ENCODE results near the gene EPB41L4B.
A peak's percentile ranks its signal among the peaks of the same experiment; 100 is the strongest.

Gene EPB41L4B

GRCh38 chr9:109267555-109267954, 53.3 kb downstream of the EPB41L4B start:
- DNase-seq: no peak

GRCh38 chr9:109264877-109265587, 55.8 kb downstream of the EPB41L4B start:
- DNase-seq: peak; percentile 42

GRCh38 chr9:109263358-109263757, 57.5 kb downstream of the EPB41L4B start:
- no peak for DNase-seq

- DNase-seq: peak; percentile 59
These were observed 62.2 kb downstream of the EPB41L4B start for GRCh38 chr9:109258481-109259302.

- DNase-seq: no peak
These were observed 64.5 kb downstream of the EPB41L4B start for GRCh38 chr9:109256336-109256735.

- no peak for DNase-seq
These were observed 65.5 kb downstream of the EPB41L4B start for GRCh38 chr9:109255394-109255793.

- DNase-seq: no peak
These were observed 66.5 kb downstream of the EPB41L4B start for GRCh38 chr9:109254317-109254716.

GRCh38 chr9:109253637-109254284, 67.1 kb downstream of the EPB41L4B start:
- no peak for DNase-seq

- no peak for DNase-seq
These were observed 67.6 kb downstream of the EPB41L4B start for GRCh38 chr9:109253241-109253636.

- DNase-seq: no peak
These were observed 68.6 kb downstream of the EPB41L4B start for GRCh38 chr9:109252291-109252690.

GRCh38 chr9:109251776-109252106, 69.1 kb downstream of the EPB41L4B start:
- DNase-seq: no peak

GRCh38 chr9:109251080-109251775, 69.6 kb downstream of the EPB41L4B start:
- peak; percentile 96 for DNase-seq

- DNase-seq: no peak
These were observed 70.1 kb downstream of the EPB41L4B start for GRCh38 chr9:109250771-109251079.

- no peak for DNase-seq
These were observed 70.5 kb downstream of the EPB41L4B start for GRCh38 chr9:109250311-109250741.

- DNase-seq: no peak
These were observed 71.2 kb downstream of the EPB41L4B start for GRCh38 chr9:109249615-109250014.

GRCh38 chr9:109248133-109248581, 72.7 kb downstream of the EPB41L4B start:
- DNase-seq: no peak

GRCh38 chr9:109247228-109247627, 73.6 kb downstream of the EPB41L4B start:
- no peak for DNase-seq

GRCh38 chr9:109246533-109246932, 74.3 kb downstream of the EPB41L4B start:
- DNase-seq: no peak

- no peak for DNase-seq
These were observed 75.5 kb downstream of the EPB41L4B start for GRCh38 chr9:109245310-109245897.

GRCh38 chr9:109244179-109245132, 76.4 kb downstream of the EPB41L4B start:
- peak; percentile 69 for DNase-seq

- no peak for DNase-seq
These were observed 78.1 kb downstream of the EPB41L4B start for GRCh38 chr9:109242741-109243140.

GRCh38 chr9:109242014-109242413, 78.8 kb downstream of the EPB41L4B start:
- peak; percentile 30 for DNase-seq
